C4-2B (cell line): ENCODE results near the gene EFCAB8.
"Not testable (repeated sequence)": the region's sequence is repeated elsewhere in the genome, so short reads cannot be mapped to it uniquely, and the experiment has no call there.

Experiments
- H3K27ac ChIP-seq: fragments of 450-650 bp; 2 replicates; pipeline ENCODE4 v1.5.1; 2017
- ZFX ChIP-seq: fragments of 450-650 bp; IDR thresholded peaks from 2 replicates; pipeline ENCODE4 v1.6.1; 2017
- TF ChIP-seq, protein P1 (sequence below): fragments of 450-650 bp; conservative IDR thresholded peaks from 2 replicates; pipeline ENCODE4 v1.5.1; 2017; ENCODE audit warnings: mild to moderate bottlenecking

Gene EFCAB8

DNA sequence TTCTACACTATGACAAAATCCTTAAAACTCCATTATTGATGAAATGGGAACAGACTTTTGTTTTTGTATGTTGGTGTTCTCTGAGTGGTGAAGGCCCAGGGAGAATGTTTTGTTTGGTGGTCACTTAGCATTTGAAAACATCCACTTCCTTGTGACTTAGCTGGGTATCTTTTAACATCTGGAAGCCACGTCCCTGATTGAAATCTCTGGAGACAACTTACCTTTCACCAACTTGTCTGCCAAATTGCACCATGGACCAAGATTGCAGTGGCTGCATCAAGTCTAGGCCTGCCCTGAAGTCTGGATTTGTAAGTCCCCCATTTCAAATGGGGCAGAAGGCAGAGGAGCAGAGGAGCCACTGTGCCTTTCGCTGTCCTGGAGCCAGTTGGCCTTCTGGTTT, 534 bp upstream of the EFCAB8 start:
- H3K27ac ChIP-seq: no peak overlapping the region
- no peak for TF ChIP-seq ZFX

DNA sequence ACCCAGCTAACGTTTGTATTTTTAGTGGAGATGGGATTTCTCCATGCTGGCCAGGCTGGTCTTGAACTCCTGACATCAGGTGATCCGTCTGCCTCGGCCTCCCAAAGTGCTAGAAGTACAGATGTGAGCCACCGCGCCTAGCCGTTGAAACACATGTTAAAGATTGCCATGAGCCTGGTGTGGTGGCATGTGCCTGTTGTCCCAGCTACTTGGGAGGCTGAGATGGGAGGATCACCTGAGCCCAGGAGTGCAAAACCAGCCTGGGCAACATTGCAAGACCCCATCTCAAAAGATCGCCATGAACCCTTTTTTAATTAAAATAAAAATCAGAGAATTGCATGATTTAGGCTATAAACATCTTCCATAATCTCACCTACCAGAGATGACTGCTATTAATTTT, 2.7 kb downstream of the EFCAB8 start:
- TF ChIP-seq, protein P1, sequence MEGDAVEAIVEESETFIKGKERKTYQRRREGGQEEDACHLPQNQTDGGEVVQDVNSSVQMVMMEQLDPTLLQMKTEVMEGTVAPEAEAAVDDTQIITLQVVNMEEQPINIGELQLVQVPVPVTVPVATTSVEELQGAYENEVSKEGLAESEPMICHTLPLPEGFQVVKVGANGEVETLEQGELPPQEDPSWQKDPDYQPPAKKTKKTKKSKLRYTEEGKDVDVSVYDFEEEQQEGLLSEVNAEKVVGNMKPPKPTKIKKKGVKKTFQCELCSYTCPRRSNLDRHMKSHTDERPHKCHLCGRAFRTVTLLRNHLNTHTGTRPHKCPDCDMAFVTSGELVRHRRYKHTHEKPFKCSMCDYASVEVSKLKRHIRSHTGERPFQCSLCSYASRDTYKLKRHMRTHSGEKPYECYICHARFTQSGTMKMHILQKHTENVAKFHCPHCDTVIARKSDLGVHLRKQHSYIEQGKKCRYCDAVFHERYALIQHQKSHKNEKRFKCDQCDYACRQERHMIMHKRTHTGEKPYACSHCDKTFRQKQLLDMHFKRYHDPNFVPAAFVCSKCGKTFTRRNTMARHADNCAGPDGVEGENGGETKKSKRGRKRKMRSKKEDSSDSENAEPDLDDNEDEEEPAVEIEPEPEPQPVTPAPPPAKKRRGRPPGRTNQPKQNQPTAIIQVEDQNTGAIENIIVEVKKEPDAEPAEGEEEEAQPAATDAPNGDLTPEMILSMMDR: no peak
- no peak for TF ChIP-seq ZFX
- no peak overlapping the region for H3K27ac ChIP-seq

DNA sequence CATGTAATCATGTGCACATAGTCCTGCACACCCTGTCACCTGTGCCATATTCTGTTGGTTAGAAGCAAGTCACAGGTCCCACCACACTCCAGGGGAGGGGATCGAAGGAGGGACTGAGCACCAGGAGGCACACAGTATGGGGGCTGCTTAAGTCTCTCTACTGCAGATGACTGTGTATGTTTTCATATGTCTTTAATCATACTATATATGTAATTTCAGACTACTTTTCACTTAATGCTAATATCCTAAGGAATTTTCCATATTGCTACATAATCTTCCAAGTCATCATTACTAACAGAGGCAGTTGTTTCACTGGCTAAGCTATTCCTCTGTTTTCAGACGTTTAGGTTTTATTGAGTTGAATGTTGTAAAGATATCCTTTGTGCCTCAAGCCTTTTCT, 10.8 kb downstream of the EFCAB8 start:
- H3K27ac ChIP-seq: no peak overlapping the region
- TF ChIP-seq, protein P1: no peak
- TF ChIP-seq ZFX: no peak

DNA sequence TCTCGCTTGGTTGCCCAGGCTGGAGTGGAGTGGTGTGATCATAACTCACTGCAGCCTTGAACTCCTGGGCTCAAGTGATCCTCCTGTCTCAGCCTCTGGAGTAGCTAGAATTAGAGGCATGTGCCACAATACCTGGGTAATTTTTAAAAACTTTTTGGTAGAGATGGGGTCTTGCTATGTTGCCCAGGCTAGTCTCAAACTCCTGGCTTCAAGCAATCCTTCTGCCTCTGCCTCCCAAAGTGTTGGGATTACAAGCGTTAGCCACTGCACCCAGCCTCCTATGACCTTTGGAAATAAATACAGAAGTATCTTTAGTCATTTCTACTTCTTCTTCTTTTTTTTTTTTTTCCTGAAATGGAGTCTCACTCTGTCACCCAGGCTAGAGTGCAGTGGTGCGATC, 11.8 kb downstream of the EFCAB8 start:
- H3K27ac ChIP-seq: not testable (repeated sequence)

DNA sequence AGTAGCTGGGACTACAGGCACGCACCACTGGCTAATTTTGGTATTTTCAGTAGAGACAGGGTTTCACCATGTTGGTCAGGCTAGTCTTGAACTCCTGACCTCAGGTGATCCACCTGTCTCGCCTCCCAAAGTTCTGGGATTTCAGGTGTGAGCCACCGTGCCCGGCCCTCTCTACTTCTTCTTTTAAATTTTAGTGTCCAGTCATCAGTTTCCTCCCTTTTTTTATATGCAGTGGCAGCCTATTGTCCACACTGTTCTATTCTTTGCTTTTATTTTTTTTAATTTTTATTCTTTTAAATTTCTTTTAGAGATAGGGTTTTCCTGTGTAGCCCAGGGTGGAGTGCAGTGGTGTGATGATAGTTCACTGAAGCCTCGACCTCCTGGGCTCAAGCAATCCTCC, 12.3 kb downstream of the EFCAB8 start:
- H3K27ac ChIP-seq: no peak overlapping the region
- TF ChIP-seq ZFX: no peak
- TF ChIP-seq, protein P1: no peak

DNA sequence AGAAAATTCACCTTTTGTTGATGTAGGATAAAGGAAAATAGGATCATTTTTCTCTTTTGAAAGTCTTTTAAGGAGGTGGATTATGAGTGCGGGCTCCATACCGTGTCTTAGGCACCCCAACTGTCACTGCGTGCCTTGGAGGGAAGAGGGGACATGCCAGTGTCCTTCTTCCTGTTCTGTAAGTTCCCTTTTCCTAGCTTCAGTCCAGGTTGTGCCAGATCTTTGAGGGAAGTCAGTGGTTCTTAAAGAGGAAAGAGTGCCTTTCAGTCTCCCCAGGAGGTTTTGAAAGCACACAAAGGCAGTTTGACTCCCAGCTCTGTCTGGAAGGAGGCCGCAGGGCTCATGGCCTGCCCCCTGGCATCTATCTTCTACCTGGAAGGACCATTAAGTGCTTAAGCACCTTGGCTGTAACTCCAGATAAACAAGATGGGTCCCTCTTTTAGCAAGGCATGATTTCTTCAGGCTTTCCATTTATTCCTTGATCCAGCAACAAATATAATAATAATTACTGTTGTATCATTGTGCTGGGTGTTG, 13.0 kb downstream of the EFCAB8 start:
- H3K27ac ChIP-seq: no peak overlapping the region
- TF ChIP-seq ZFX: no peak
- TF ChIP-seq, protein P1: no peak

DNA sequence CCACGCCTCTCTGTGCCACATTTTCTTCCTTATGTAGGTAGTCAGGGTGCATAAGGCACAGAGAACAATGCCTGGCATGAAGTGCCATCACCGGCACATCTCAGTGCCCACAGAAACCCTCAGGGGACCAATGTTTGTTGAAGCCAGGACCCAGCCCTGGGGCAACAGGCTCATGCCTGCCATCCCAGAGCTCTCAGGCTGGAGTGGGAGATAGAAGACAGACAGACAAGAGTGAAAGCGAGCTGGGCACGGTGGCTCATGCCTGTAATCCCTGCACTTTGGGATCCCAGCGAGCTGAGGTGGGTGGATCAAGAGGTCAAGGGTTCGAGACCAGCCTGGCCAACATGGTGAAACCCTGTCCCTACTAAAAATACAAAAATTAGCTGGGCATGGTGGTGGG, 13.5 kb downstream of the EFCAB8 start:
- TF ChIP-seq, protein P1: no peak
- no peak for TF ChIP-seq ZFX
- no peak overlapping the region for H3K27ac ChIP-seq

DNA sequence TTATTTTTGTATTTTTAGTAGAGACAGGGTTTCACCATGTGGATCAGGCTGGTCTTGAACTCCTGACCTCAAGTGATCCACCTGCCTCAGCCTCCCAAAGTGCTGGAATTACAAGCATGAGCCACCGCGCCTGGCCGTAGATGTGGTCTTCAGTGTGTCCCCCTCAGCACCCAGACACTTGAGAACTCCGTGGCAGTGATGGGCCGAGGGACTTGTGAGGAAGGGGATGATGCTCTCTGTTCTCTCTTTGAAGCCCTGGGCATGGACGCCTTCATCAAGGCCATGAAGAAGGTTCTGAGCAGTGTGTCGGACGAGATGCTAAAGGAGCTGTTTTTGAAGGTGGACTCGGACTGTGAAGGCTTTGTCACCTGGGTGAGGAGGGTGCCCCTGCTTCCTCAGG, 16.9 kb downstream of the EFCAB8 start:
- no peak for TF ChIP-seq ZFX
- TF ChIP-seq, protein P1: no peak
- no peak overlapping the region for H3K27ac ChIP-seq
